Liver (tissue), 9 donors: ENCODE measurements around the gene NCKAP5L. TPM values are rescaled to one million over a fixed set of nuclear protein-coding genes. Genes with fewer than 3 reads are reported as not detected.

ENCODE experiments used
- DNase-seq: peaks from one replicate; pipeline ENCODE4 v3.0.0-alpha.2; 2017; ENCODE audit warnings: low spot score
- H3K27ac ChIP-seq, 2 donors: one replicate each; pipeline ENCODE4 v1.7.0; 2013; ENCODE audit warnings: inconsistent platforms in 2 of 2, low read length in 2 of 2, control low read depth in 1 of 2, low read depth in 1 of 2, mild to moderate bottlenecking in 1 of 2
- H3K27me3 ChIP-seq, 4 donors: one replicate each; pipeline versions ENCODE4 v1.6.1 to v1.7.0; 2013; ENCODE audit warnings: low read length in 3 of 4, inconsistent platforms in 1 of 4, mild to moderate bottlenecking in 1 of 4, moderate library complexity in 1 of 4; ENCODE audit not compliant: control insufficient read depth in 4 of 4, insufficient read depth in 4 of 4
- H3K36me3 ChIP-seq, 4 donors: one replicate each; pipeline versions ENCODE4 v1.6.1 to v1.7.0; 2013; ENCODE audit warnings: low read length in 3 of 4, mild to moderate bottlenecking in 3 of 4, low read depth in 1 of 4, moderate library complexity in 1 of 4; ENCODE audit not compliant: control insufficient read depth in 4 of 4, insufficient read depth in 3 of 4
- H3K4me1 ChIP-seq, 4 donors: one replicate each; pipeline versions ENCODE4 v1.6.1 to v1.7.0; 2013; ENCODE audit warnings: low read length in 3 of 4, mild to moderate bottlenecking in 3 of 4, moderate library complexity in 1 of 4; ENCODE audit not compliant: control insufficient read depth in 4 of 4, insufficient read depth in 4 of 4
- H3K4me3 ChIP-seq, 3 donors: one replicate each; pipeline versions ENCODE4 v1.6.1 to v1.7.0; 2013; ENCODE audit warnings: low read length in 3 of 3, control low read depth in 1 of 3, low read depth in 1 of 3, mild to moderate bottlenecking in 1 of 3
- H3K9ac ChIP-seq, 2 donors: one replicate each; pipeline ENCODE4 v1.7.0; 2013; ENCODE audit warnings: low read length in 2 of 2, mild to moderate bottlenecking in 2 of 2, moderate library complexity in 2 of 2, control low read depth in 1 of 2, low read depth in 1 of 2
- H3K9me3 ChIP-seq, 4 donors: one replicate each; pipeline versions ENCODE4 v1.6.1 to v1.7.0; 2013; ENCODE audit warnings: low read length in 3 of 4; ENCODE audit not compliant: control insufficient read depth in 4 of 4
- EGR1 ChIP-seq, 2 donors: IDR thresholded peaks; 2 replicates each; pipeline ENCODE4 v1.6.1; 2016 to 2018; ENCODE audit warnings: antibody characterized with exemption in 2 of 2, low read depth in 2 of 2
- FOXA1 ChIP-seq: IDR thresholded peaks from 2 replicates; pipeline ENCODE4 v1.6.1; 2016; ENCODE audit warnings: antibody characterized with exemption
- FOXA2 ChIP-seq: IDR thresholded peaks from 2 replicates; pipeline ENCODE4 v1.6.1; 2016; ENCODE audit warnings: antibody characterized with exemption
- GABPA ChIP-seq, 2 donors: IDR thresholded peaks in 1 of 2; conservative IDR thresholded peaks in 1 of 2; 2 replicates each; pipeline ENCODE4 v1.6.1; 2016; ENCODE audit warnings: antibody characterized with exemption in 2 of 2, mild to moderate bottlenecking in 1 of 2, moderate library complexity in 1 of 2
- HNF4A ChIP-seq, 2 donors: conservative IDR thresholded peaks; 2 replicates each; pipeline ENCODE4 v1.6.1; 2016; ENCODE audit warnings: antibody characterized with exemption in 2 of 2, mild to moderate bottlenecking in 2 of 2
- HNF4G ChIP-seq: IDR thresholded peaks from 2 replicates; pipeline ENCODE4 v1.6.1; 2016; ENCODE audit warnings: antibody characterized with exemption
- JUND ChIP-seq, 2 donors: IDR thresholded peaks; 2 replicates each; pipeline ENCODE4 v1.6.1; 2016; ENCODE audit warnings: antibody characterized with exemption in 2 of 2
- MAX ChIP-seq: IDR thresholded peaks from 2 replicates; pipeline ENCODE4 v1.6.1; 2016; ENCODE audit warnings: antibody characterized with exemption
- NR2F2 ChIP-seq: IDR thresholded peaks from 2 replicates; pipeline ENCODE4 v1.6.1; 2016; ENCODE audit warnings: antibody characterized with exemption
- RAD21 ChIP-seq, 2 donors: IDR thresholded peaks; 2 replicates each; pipeline ENCODE4 v1.6.1; 2016; ENCODE audit warnings: antibody characterized with exemption in 2 of 2, mild to moderate bottlenecking in 2 of 2
- RXRA ChIP-seq, 2 donors: IDR thresholded peaks; 2 replicates each; pipeline ENCODE4 v1.6.1; 2017 to 2018; ENCODE audit warnings: antibody characterized with exemption in 2 of 2, mild to moderate bottlenecking in 1 of 2
- SP1 ChIP-seq: IDR thresholded peaks from 2 replicates; pipeline ENCODE4 v1.6.1; 2018; ENCODE audit warnings: antibody characterized with exemption, mild to moderate bottlenecking
- TAF1 ChIP-seq: conservative IDR thresholded peaks from 2 replicates; pipeline ENCODE4 v1.6.1; 2016; ENCODE audit warnings: antibody characterized with exemption, mild to moderate bottlenecking
- YY1 ChIP-seq: IDR thresholded peaks from 2 replicates; pipeline ENCODE4 v1.6.1; 2016; ENCODE audit warnings: antibody characterized with exemption, mild to moderate bottlenecking
- whole genome bisulfite sequencing: extraction: QIAGEN DNeasy Blood & Tissue Kit; methylation state at CpG from one replicate; pipeline ENCODE4 v1.1.7; 2013; 5-methylcytosine and 5-hydroxymethylcytosine counted together
- polyA plus RNA-seq, 2 donors: library from polyadenylated mRNA; stranded (reverse) in 1 of 2; unstranded in 1 of 2; fragments of 200-250 nt in 1 of 2; fragments of >200 nt in 1 of 2; fragmentation: Nextera tagmentation in 1 of 2; extraction: Ambion mirVana in 1 of 2; gene quantifications; one replicate each; pipeline versions ENCODE4 v1.2.1 to v1.2.3, GENCODE V29; 2013 to 2015
- total RNA-seq, 2 donors: library from RNA; depleted of rRNA; stranded (reverse); fragments of >200 nt; gene quantifications; one replicate each; pipeline ENCODE4 v1.2.3, GENCODE V29; 2014
- TF ChIP-seq, protein P1 (sequence below): fragments of 150-350 bp; IDR thresholded peaks from 2 replicates; pipeline ENCODE4 v1.5.1; 2017; ENCODE audit warnings: improper control_type of control experiment, low read depth, low read length; ENCODE audit not compliant: missing input control
- TF ChIP-seq, protein P2 (sequence below): IDR thresholded peaks from 2 replicates; pipeline ENCODE4 v1.6.1; 2016; ENCODE audit warnings: antibody characterized with exemption
- TF ChIP-seq, protein P3 (sequence below): IDR thresholded peaks from 2 replicates; pipeline ENCODE4 v1.6.1; 2016; ENCODE audit warnings: antibody characterized with exemption
- TF ChIP-seq, protein P4 (sequence below): IDR thresholded peaks from 2 replicates; pipeline ENCODE4 v1.6.1; 2016; ENCODE audit warnings: antibody characterized with exemption, mild to moderate bottlenecking
- donor health status: healthy.
- donor health status: healthy.
- donor health status: healthy.
- donor health status: healthy.
- donor health status: healthy.

Gene NCKAP5L
- total and polyA plus RNA-seq, 4 donors, result 2.9 to 6.8 (median 4.2) TPM

- TF ChIP-seq SP1, result no peak
Observed at GRCh38 chr12:49792181-49792970, 35.8 kb downstream of the NCKAP5L start (continued).

- Histone ChIP-seq H3K4me3 (no peak overlapping the region), H3K9me3 (peaks cover 0 to 4% (median 0%) of the 10 kb centered on the region in 4 donors), H3K27me3 (no peaks in the 10 kb centered on the region), H3K36me3 (peaks cover 0 to 13% (median 2%) of the 10 kb centered on the region in 4 donors), H3K4me1 (no peaks in the 10 kb centered on the region), H3K27ac (no peak overlapping the region), H3K9ac (no peak overlapping the region)
- 96% methylated on average over 23 of the region's 23 CpGs for WGBS
- TF ChIP-seq, protein P1, sequence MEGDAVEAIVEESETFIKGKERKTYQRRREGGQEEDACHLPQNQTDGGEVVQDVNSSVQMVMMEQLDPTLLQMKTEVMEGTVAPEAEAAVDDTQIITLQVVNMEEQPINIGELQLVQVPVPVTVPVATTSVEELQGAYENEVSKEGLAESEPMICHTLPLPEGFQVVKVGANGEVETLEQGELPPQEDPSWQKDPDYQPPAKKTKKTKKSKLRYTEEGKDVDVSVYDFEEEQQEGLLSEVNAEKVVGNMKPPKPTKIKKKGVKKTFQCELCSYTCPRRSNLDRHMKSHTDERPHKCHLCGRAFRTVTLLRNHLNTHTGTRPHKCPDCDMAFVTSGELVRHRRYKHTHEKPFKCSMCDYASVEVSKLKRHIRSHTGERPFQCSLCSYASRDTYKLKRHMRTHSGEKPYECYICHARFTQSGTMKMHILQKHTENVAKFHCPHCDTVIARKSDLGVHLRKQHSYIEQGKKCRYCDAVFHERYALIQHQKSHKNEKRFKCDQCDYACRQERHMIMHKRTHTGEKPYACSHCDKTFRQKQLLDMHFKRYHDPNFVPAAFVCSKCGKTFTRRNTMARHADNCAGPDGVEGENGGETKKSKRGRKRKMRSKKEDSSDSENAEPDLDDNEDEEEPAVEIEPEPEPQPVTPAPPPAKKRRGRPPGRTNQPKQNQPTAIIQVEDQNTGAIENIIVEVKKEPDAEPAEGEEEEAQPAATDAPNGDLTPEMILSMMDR, result no peak
- TF ChIP-seq RAD21 (IDR thresholded peaks at IDR 0.05), result no peak
- TF ChIP-seq, protein P2, sequence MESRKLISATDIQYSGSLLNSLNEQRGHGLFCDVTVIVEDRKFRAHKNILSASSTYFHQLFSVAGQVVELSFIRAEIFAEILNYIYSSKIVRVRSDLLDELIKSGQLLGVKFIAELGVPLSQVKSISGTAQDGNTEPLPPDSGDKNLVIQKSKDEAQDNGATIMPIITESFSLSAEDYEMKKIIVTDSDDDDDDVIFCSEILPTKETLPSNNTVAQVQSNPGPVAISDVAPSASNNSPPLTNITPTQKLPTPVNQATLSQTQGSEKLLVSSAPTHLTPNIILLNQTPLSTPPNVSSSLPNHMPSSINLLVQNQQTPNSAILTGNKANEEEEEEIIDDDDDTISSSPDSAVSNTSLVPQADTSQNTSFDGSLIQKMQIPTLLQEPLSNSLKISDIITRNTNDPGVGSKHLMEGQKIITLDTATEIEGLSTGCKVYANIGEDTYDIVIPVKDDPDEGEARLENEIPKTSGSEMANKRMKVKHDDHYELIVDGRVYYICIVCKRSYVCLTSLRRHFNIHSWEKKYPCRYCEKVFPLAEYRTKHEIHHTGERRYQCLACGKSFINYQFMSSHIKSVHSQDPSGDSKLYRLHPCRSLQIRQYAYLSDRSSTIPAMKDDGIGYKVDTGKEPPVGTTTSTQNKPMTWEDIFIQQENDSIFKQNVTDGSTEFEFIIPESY, result no peak
- TF ChIP-seq, protein P3, sequence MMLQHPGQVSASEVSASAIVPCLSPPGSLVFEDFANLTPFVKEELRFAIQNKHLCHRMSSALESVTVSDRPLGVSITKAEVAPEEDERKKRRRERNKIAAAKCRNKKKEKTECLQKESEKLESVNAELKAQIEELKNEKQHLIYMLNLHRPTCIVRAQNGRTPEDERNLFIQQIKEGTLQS, result no peak
- TF ChIP-seq EGR1 (IDR thresholded peaks at IDR 0.05; ENCODE audit: low read depth in 2 of 2), result no peak
- TF ChIP-seq HNF4G, result no peak
- no peak for TF ChIP-seq RXRA (IDR thresholded peaks at IDR 0.05)
- no peak for TF ChIP-seq HNF4A (conservative IDR thresholded peaks at IDR 0.05)
- no peak for TF ChIP-seq FOXA2
- no peak for TF ChIP-seq SP1
- TF ChIP-seq, protein P4, sequence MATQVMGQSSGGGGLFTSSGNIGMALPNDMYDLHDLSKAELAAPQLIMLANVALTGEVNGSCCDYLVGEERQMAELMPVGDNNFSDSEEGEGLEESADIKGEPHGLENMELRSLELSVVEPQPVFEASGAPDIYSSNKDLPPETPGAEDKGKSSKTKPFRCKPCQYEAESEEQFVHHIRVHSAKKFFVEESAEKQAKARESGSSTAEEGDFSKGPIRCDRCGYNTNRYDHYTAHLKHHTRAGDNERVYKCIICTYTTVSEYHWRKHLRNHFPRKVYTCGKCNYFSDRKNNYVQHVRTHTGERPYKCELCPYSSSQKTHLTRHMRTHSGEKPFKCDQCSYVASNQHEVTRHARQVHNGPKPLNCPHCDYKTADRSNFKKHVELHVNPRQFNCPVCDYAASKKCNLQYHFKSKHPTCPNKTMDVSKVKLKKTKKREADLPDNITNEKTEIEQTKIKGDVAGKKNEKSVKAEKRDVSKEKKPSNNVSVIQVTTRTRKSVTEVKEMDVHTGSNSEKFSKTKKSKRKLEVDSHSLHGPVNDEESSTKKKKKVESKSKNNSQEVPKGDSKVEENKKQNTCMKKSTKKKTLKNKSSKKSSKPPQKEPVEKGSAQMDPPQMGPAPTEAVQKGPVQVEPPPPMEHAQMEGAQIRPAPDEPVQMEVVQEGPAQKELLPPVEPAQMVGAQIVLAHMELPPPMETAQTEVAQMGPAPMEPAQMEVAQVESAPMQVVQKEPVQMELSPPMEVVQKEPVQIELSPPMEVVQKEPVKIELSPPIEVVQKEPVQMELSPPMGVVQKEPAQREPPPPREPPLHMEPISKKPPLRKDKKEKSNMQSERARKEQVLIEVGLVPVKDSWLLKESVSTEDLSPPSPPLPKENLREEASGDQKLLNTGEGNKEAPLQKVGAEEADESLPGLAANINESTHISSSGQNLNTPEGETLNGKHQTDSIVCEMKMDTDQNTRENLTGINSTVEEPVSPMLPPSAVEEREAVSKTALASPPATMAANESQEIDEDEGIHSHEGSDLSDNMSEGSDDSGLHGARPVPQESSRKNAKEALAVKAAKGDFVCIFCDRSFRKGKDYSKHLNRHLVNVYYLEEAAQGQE, result no peak
- TF ChIP-seq YY1, result no peak
- TF ChIP-seq NR2F2, result no peak
- no peak for TF ChIP-seq MAX
- TF ChIP-seq TAF1, result no peak
- no peak for TF ChIP-seq JUND (IDR thresholded peaks at IDR 0.05)
- no peak for TF ChIP-seq FOXA1
- TF ChIP-seq GABPA (IDR thresholded peaks at IDR 0.05 in 1 of 2, conservative IDR thresholded peaks at IDR 0.05 in 1 of 2), result no peak
- DNase-seq, result no peak
Observed at GRCh38 chr12:49791700-49792099, 36.5 kb downstream of the NCKAP5L start.
